GM13977 (cell line): Measurements from ENCODE around the gene KCNMA1.

ENCODE experiments used
- DNase-seq: peaks from one replicate; pipeline ENCODE4 v3.0.0; 2012; ENCODE audit warnings: low spot score
- in situ Hi-C: fragments of 300-500 bp; cut with MboI; formaldehyde crosslinking; loops from one replicate; pipeline ENCODE4 v1.12.0; 2022; ENCODE audit warnings: low sequenced_read_pairs, low pct_unique_long_range_greater_than_20kb, mixed read lengths, inconsistent platforms; ENCODE audit not compliant: unreplicated experiment
- TF ChIP-seq, protein P1 (sequence below): IDR thresholded peaks from 2 replicates; pipeline ENCODE4 v1.5.1; 2012; ENCODE audit warnings: mild to moderate bottlenecking, control low read depth; ENCODE audit not compliant: insufficient read depth; ENCODE audit errors: extremely low read depth, missing control alignments

The KCNMA1 gene

DNA sequence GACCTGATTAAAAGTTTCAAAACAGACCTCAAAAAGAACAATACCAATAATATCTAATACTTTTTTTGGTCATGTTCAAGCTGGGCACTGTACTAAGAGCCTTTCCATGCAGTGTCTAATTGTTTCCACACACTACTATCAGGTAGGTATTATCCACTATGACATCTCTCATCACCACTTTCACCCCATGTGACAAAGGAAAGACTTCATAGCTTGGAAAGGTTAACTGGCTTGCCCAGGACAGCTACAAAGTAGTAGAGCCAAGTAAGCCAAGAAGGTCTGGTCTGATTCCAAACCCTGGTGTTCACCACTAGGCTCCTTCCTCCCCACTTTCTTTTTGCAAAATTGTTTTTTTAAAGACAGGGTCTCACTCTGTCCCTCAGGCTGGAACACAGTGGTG lies 400.5 kb downstream of the KCNMA1 start:
- TF ChIP-seq, protein P1, sequence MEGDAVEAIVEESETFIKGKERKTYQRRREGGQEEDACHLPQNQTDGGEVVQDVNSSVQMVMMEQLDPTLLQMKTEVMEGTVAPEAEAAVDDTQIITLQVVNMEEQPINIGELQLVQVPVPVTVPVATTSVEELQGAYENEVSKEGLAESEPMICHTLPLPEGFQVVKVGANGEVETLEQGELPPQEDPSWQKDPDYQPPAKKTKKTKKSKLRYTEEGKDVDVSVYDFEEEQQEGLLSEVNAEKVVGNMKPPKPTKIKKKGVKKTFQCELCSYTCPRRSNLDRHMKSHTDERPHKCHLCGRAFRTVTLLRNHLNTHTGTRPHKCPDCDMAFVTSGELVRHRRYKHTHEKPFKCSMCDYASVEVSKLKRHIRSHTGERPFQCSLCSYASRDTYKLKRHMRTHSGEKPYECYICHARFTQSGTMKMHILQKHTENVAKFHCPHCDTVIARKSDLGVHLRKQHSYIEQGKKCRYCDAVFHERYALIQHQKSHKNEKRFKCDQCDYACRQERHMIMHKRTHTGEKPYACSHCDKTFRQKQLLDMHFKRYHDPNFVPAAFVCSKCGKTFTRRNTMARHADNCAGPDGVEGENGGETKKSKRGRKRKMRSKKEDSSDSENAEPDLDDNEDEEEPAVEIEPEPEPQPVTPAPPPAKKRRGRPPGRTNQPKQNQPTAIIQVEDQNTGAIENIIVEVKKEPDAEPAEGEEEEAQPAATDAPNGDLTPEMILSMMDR, result no peak
- in situ Hi-C loops, result no loop called here
- no peak for DNase-seq

DNA sequence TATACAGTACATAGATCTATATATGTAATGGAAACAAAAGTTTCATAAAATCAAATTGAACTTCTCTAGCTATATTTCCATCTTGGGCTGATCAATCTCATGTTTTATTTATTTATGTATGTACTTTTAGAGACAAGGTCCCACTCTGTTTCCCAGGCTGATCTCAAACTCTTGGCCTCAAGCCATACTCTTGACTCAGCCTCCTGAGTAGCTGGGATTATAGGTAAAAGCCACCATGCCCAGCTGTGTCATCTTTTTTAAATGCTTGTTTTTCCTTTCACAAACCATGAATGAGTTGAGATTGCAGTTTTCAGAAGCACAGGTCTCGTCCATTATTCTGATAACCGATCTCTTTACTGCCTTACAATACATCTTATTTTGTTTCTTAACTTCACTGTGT lies 400.9 kb downstream of the KCNMA1 start:
- TF ChIP-seq, protein P1, result no peak
- in situ Hi-C loops, result no loop called here
- DNase-seq, result no peak

DNA sequence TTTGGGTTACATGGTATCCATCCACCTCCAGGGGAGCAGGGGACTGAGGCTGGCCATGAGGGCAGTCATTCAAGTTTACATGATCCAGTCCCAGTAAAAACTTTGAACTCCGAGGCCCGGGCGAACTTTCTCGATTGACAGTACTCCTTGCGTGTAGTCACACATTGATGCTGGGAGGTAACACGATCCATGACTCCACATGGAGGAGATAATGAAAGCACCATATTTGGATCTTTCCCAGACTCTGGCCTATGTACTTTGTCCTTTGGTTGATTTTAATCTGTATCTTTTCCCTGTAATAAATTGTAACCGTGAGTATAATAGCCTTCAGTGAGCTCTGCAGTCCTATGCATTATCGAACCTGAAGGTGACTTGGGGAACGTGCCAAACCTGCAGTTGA lies 401.6 kb downstream of the KCNMA1 start:
- in situ Hi-C loops, result no loop called here
- TF ChIP-seq, protein P1, result no peak

DNA sequence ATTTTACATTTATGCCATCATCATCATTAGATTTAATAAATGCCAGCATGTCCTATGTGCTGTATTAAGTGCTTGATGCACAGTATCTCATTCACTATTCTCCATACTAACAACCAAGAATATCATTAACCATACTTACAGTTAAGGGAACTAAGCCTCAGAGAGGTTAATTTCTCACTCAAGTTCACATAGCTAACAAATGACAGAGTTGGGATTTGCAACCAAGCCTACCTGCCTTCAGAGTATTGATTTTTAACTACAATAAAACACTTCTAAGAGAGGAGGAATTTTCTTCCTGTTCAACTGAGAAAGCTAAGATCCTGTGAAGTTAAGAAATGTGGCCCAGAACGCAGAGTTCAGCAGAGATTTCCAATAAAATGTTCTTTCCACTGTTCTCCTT lies 403.0 kb downstream of the KCNMA1 start:
- DNase-seq, result no peak
- in situ Hi-C loops, result no loop called here
- TF ChIP-seq, protein P1, result no peak

More for the DNA sequence above, 401.6 kb downstream of the KCNMA1 start:
- DNase-seq, result no peak

DNA sequence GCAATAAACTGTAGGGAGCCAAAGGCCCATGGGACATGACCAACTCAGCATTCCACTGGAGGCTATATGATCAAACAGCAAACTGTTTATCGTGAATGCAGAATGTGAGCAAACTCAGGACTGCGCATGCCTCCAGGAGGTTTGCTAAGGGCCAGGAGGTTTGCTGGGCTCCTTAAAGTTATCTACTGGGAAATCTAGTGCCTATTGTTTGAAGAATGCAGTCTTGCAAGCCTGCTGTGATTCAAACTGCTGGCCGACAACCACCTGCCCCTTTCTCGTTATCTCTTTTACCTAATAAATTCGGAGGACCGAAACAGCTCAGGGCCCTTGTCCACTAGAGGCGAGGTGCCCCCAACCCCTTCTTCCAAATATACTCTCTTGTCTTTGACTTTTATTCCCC lies 404.1 kb downstream of the KCNMA1 start:
- in situ Hi-C loops, result no loop called here
- TF ChIP-seq, protein P1, result no peak
- no peak for DNase-seq

DNA sequence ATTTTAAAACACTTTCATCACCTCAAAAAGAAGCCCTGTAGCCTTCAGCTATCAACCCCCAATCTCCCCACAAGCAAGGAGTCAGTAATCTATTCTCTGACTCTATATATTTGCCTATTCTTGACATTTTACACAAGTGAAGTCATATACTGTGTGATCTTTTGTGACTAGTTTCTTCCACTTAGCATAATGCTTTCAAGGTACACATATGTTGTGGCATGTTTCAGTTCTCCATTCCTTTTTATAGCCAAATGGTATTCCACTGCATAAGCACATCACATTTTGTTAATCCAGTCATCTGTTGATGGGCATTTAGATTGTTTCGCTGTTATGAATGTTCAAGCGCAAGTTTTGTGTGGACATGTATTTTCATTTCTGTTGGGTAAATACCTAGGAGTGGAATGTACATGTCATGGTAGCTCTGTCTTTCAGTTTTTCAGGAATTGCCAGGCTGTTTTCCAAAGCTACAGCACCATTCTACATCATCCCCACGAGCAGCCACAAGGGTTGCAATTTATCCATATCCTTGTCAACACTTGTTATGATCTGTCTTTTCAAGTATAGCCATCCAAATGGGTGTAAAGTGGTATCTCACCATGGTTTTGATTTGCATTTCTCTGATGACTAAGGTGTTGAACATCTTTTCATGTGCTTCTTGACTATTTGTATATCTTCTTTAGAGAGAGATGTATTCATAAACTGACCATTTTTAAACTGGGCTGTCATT lies 405.6 kb downstream of the KCNMA1 start:
- no peak for DNase-seq
- TF ChIP-seq, protein P1, result no peak
- in situ Hi-C loops, result no loop called here
